ENCODE measurements around the gene PPIF. TPM values are rescaled to one million over a fixed set of nuclear protein-coding genes. Genes with fewer than 3 reads are reported as not detected.

Gene PPIF
- total and polyA plus RNA-seq, 2 donors (not counting 3 experiments of a cell fraction or from before 2014, with no cell fraction given), result 50.7 to 51.2 TPM

DNA sequence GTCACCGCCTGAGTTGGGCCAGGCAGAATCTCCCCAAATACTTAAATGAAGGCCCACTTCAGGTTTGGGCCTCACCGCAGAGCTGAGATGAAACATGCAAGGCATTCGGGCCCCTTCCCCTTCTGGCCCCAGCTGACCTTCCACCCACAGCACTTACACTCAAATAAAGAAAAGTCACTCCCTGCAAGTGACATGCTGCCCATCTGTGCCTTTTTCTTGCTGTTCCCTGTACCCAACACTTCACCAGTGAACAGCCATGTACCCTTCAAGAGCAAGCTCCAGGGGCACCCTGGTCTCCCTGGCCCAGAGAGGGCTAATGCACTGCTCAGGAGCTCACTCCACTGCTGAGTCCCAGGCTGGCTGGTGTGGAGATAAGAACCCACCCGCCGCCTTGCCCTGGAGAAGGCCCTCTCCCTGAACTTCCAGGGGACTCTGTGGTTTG, 57.4 kb downstream of the PPIF start:
- ChIA-PET CTCF (interaction anchor here (0.7 to 1.0 kb wide), 3 partner anchors 30 to 63 kb away, joined by 3 to 6 read pairs (median 3); no protein-coding TSS in a partner anchor), POLR2A (no interaction called here)
- H3K4me3 ChIP-seq (replicated peaks in 1 of 3; ENCODE audit: insufficient read depth in 1 of 3, low read depth in 1 of 3, low read length in 3 of 3), result no peak overlapping the region
- H3K9me1 ChIP-seq (replicated peaks; ENCODE audit: control insufficient read depth, extremely low read depth, insufficient read depth, low read length), result no peaks in the 10 kb centered on the region
- H3K4me2 ChIP-seq (ENCODE audit: insufficient read depth, low read length), result no peak overlapping the region
- intact Hi-C loops (cut with micrococcal nuclease) (loop anchor here (5.0 kb wide), 1 partner anchor 57 kb away; the partner anchor contains the start of gene PPIF), dilution Hi-C loops (cut with MboI; ENCODE audit: extremely low pct_ligation_motif_present, low sequenced_read_pairs) (no loop called here)
- no peak for FAIRE-seq
- H3K9ac ChIP-seq (replicated peaks; ENCODE audit: extremely low read depth, insufficient read depth, low read length), result no peak overlapping the region
- no peaks in the 10 kb centered on the region for H3K9me3 ChIP-seq (replicated peaks; ENCODE audit: control insufficient read depth, insufficient read depth, low read length)
- no peak overlapping the region for H2AFZ ChIP-seq (ENCODE audit: low read depth, low read length)
- no peak overlapping the region for H3K27ac ChIP-seq (ENCODE audit: insufficient read depth, low read depth, low read length)
- DNase-seq (ENCODE audit: low read depth, low spot score), result no peak
- TF ChIP-seq POLR2AphosphoS5 (IDR thresholded peaks at IDR 0.05; ENCODE audit: insufficient read depth, low read depth, low read length), result no peak
- TF ChIP-seq GATA2 (IDR thresholded peaks at IDR 0.05; ENCODE audit: insufficient read depth, insufficient read length, low read depth, low read length), result no peak
- no peak for TF ChIP-seq POLR2A (IDR thresholded peaks at IDR 0.05; ENCODE audit: low read depth, low read length)
- no peak for TF ChIP-seq MYC (IDR thresholded peaks at IDR 0.05; ENCODE audit: low read depth, low read length)
- TF ChIP-seq JUN (IDR thresholded peaks at IDR 0.05; ENCODE audit: borderline replicate concordance, insufficient read depth, insufficient read length, low read depth), result no peak
- no peak for TF ChIP-seq FOS (IDR thresholded peaks at IDR 0.05; ENCODE audit: borderline replicate concordance, insufficient read depth, low read length)
- TF ChIP-seq, protein P1, sequence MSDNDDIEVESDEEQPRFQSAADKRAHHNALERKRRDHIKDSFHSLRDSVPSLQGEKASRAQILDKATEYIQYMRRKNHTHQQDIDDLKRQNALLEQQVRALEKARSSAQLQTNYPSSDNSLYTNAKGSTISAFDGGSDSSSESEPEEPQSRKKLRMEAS (IDR thresholded peaks at IDR 0.05; ENCODE audit: insufficient read depth, insufficient read length), result no peak
- TF ChIP-seq, protein P2, sequence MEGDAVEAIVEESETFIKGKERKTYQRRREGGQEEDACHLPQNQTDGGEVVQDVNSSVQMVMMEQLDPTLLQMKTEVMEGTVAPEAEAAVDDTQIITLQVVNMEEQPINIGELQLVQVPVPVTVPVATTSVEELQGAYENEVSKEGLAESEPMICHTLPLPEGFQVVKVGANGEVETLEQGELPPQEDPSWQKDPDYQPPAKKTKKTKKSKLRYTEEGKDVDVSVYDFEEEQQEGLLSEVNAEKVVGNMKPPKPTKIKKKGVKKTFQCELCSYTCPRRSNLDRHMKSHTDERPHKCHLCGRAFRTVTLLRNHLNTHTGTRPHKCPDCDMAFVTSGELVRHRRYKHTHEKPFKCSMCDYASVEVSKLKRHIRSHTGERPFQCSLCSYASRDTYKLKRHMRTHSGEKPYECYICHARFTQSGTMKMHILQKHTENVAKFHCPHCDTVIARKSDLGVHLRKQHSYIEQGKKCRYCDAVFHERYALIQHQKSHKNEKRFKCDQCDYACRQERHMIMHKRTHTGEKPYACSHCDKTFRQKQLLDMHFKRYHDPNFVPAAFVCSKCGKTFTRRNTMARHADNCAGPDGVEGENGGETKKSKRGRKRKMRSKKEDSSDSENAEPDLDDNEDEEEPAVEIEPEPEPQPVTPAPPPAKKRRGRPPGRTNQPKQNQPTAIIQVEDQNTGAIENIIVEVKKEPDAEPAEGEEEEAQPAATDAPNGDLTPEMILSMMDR (IDR thresholded peaks at IDR 0.05; ENCODE audit: extremely low read depth in 1 of 2, insufficient read depth in 1 of 2, low read depth in 1 of 2, low read length in 2 of 2), result no peak
- TF ChIP-seq EZH2 (IDR thresholded peaks at IDR 0.05; ENCODE audit: borderline replicate concordance, low read depth, low read length, severe bottlenecking), result no peak
- no peaks in the 10 kb centered on the region for H3K36me3 ChIP-seq (ENCODE audit: control insufficient read depth in 2 of 2, extremely low read depth in 1 of 2, insufficient read depth in 2 of 2, low read length in 2 of 2)
- no peaks in the 10 kb centered on the region for H3K79me2 ChIP-seq (ENCODE audit: control insufficient read depth, insufficient read depth, low read length)
- no peaks in the 10 kb centered on the region for H3K27me3 ChIP-seq (ENCODE audit: control insufficient read depth in 2 of 2, insufficient read depth in 2 of 2, low read length in 2 of 2)
- no peaks in the 10 kb centered on the region for H4K20me1 ChIP-seq (replicated peaks; ENCODE audit: control insufficient read depth, extremely low read depth, insufficient read depth, low read length)
- H3K4me1 ChIP-seq (ENCODE audit: control insufficient read depth, extremely low read depth, insufficient read depth, low read length), result peaks cover 17% of the 10 kb centered on the region
- no TSS peak for BruUV-seq (replicated peaks)

Other genes with a start within 250 kb of the PPIF start
- gene ZCCHC24, start 98.2 kb downstream of the PPIF start, total RNA-seq, result 5.7 and 8.4 TPM in 2 replicates
- gene ZCCHC24, start 98.2 kb downstream of the PPIF start, polyA plus RNA-seq, result 4.7 and 5.2 TPM in 2 replicates
- 0.28 and 0.29 TPM in 2 replicates for gene EIF5AL1, start 165.1 kb downstream of the PPIF start, total RNA-seq
- 0.73 and 1.0 TPM in 2 replicates for gene EIF5AL1, start 165.1 kb downstream of the PPIF start, polyA plus RNA-seq
- gene SFTPA2, start 212.9 kb downstream of the PPIF start, total RNA-seq, result not detected in 2 replicates
- not detected in 2 replicates for gene SFTPA2, start 212.9 kb downstream of the PPIF start, polyA plus RNA-seq